ENCODE measurements around the gene DICER1. TPM values are rescaled to one million over a fixed set of nuclear protein-coding genes. Genes with fewer than 3 reads are reported as not detected.

The DICER1 gene
- total RNA-seq, 1 donor from 2014 or later = 134 TPM

GRCh38 chr14:95092723-95093122 is 64.6 kb downstream of the DICER1 start:
- no peak for DNase-seq (ENCODE audit: low spot score in 2 of 2)
- no peak overlapping the region for H3K4me3 ChIP-seq
- no peak overlapping the region for H3K27ac ChIP-seq
- no peaks in the 10 kb centered on the region for H3K27me3 ChIP-seq
- TF ChIP-seq CTCF (IDR thresholded peaks at IDR 0.05) = no peak
- H3K36me3 ChIP-seq = peaks cover 16 to 65% of the 10 kb centered on the region in 2 donors
- intact Hi-C loops (cut with DNase I) = no loop called here
- no peaks in the 10 kb centered on the region for H3K9me3 ChIP-seq
- H3K4me1 ChIP-seq = no peaks in the 10 kb centered on the region

- Histone ChIP-seq H3K4me3 (no peak overlapping the region), H3K27me3 (no peaks in the 10 kb centered on the region), H3K9me3 (no peaks in the 10 kb centered on the region), H3K27ac (no peak overlapping the region), H3K36me3 (peaks cover 16 to 66% of the 10 kb centered on the region in 2 donors), H3K4me1 (no peaks in the 10 kb centered on the region)
- intact Hi-C loops (cut with DNase I) = no loop called here
- no peak for TF ChIP-seq CTCF (IDR thresholded peaks at IDR 0.05)
- no peak for DNase-seq (ENCODE audit: low spot score in 2 of 2)
Observed at GRCh38 chr14:95091581-95091980, 65.7 kb downstream of the DICER1 start.

GRCh38 chr14:95088665-95089064 is 68.7 kb downstream of the DICER1 start:
- no peak for TF ChIP-seq CTCF (IDR thresholded peaks at IDR 0.05)
- no peak for DNase-seq (ENCODE audit: low spot score in 2 of 2)
- peaks cover 11 to 51% of the 10 kb centered on the region in 2 donors for H3K36me3 ChIP-seq

GRCh38 chr14:95087619-95088018 is 69.7 kb downstream of the DICER1 start:
- Histone ChIP-seq H3K36me3 (peaks cover 3 to 41% of the 10 kb centered on the region in 2 donors), H3K27me3 (no peaks in the 10 kb centered on the region), H3K4me3 (no peak overlapping the region), H3K4me1 (no peaks in the 10 kb centered on the region), H3K27ac (no peak overlapping the region), H3K9me3 (no peaks in the 10 kb centered on the region)
- no peak for DNase-seq (ENCODE audit: low spot score in 2 of 2)
- no peak for TF ChIP-seq CTCF (IDR thresholded peaks at IDR 0.05)
- intact Hi-C loops (cut with DNase I) = no loop called here

More at GRCh38 chr14:95088665-95089064, 68.7 kb downstream of the DICER1 start:
- intact Hi-C loops (cut with DNase I) = no loop called here
- Histone ChIP-seq H3K27ac (no peak overlapping the region), H3K27me3 (no peaks in the 10 kb centered on the region), H3K4me1 (no peaks in the 10 kb centered on the region), H3K4me3 (no peak overlapping the region), H3K9me3 (no peaks in the 10 kb centered on the region)

- TF ChIP-seq CTCF (IDR thresholded peaks at IDR 0.05) = no peak
- DNase-seq (ENCODE audit: low spot score in 2 of 2) = no peak
- no peak overlapping the region for H3K27ac ChIP-seq
- intact Hi-C loops (cut with DNase I) = no loop called here
- no peaks in the 10 kb centered on the region for H3K9me3 ChIP-seq
- H3K36me3 ChIP-seq = peaks cover 0 to 30% of the 10 kb centered on the region in 2 donors
- no peak overlapping the region for H3K4me3 ChIP-seq
- H3K4me1 ChIP-seq = no peaks in the 10 kb centered on the region
- no peaks in the 10 kb centered on the region for H3K27me3 ChIP-seq
Observed at GRCh38 chr14:95085321-95085720, 72.0 kb downstream of the DICER1 start.

- no peak overlapping the region for H3K4me3 ChIP-seq
Observed at GRCh38 chr14:95078867-95079266, 78.5 kb downstream of the DICER1 start.

More at GRCh38 chr14:95078867-95079266, 78.5 kb downstream of the DICER1 start:
- no peaks in the 10 kb centered on the region for H3K27me3 ChIP-seq
- TF ChIP-seq CTCF (IDR thresholded peaks at IDR 0.05) = no peak
- H3K9me3 ChIP-seq = no peaks in the 10 kb centered on the region
- DNase-seq (ENCODE audit: low spot score in 2 of 2) = no peak
- H3K36me3 ChIP-seq = no peaks in the 10 kb centered on the region
- H3K27ac ChIP-seq = no peak overlapping the region
- intact Hi-C loops (cut with DNase I) = no loop called here
- H3K4me1 ChIP-seq = no peaks in the 10 kb centered on the region

All from ascending aorta (tissue), 2 donors.